H1 (cell line): ENCODE measurements around the gene GRID1. TPM values are rescaled to one million over a fixed set of nuclear protein-coding genes. Genes with fewer than 3 reads are reported as not detected.

Experiments
- CTCF ChIA-PET: fragments of 300-600 bp; sonication (Branson Sonifier 250); formaldehyde crosslinking; loops from one replicate; lab custom pipeline; 2021; ENCODE audit not compliant: partially characterized antibody; lab: Charles Lee
- POLR2A ChIA-PET: fragments of 300-600 bp; sonication (Branson Sonifier 250); formaldehyde crosslinking; loops from one replicate; lab custom pipeline; 2021; ENCODE audit warnings: inconsistent platforms; ENCODE audit not compliant: partially characterized antibody; lab: Charles Lee
- DNase-seq, 2 experiments: peaks; one replicate each; pipeline versions ENCODE4 v3.0.0 to v3.0.0-alpha.2; 2010 to 2022; ENCODE audit warnings: low spot score in 2 of 2, low read depth in 1 of 2, mixed read lengths in 1 of 2
- FAIRE-seq: peaks from 2 replicates; lab custom pipeline; 2011; peaks lifted over from hg19 to GRCh38; lab: Jason Lieb, UNC
- H2AFZ ChIP-seq: 2 replicates; pipeline ENCODE4 v1.8.1; 2012; ENCODE audit warnings: low read length, inconsistent platforms
- H2AK5ac ChIP-seq: 2 replicates; pipeline ENCODE4 v1.6.1; 2013; ENCODE audit warnings: low read depth, low read length
- H2BK120ac ChIP-seq: replicated peaks from 2 replicates; pipeline ENCODE3; 2013; ENCODE audit warnings: low read depth, low read length, inconsistent platforms
- H2BK12ac ChIP-seq: 2 replicates; pipeline ENCODE4 v1.6.1; 2013; ENCODE audit warnings: low read depth, low read length
- H2BK15ac ChIP-seq: 2 replicates; pipeline ENCODE4 v1.6.1; 2013; ENCODE audit warnings: low read length
- H2BK20ac ChIP-seq: 2 replicates; pipeline ENCODE4 v1.6.1; 2013; ENCODE audit warnings: low read length
- H2BK5ac ChIP-seq: 2 replicates; pipeline ENCODE4 v1.6.1; 2013; ENCODE audit warnings: low read depth, low read length
- H3K14ac ChIP-seq: 2 replicates; pipeline ENCODE4 v1.6.1; 2013; ENCODE audit warnings: inconsistent platforms; ENCODE audit not compliant: insufficient read length
- H3K18ac ChIP-seq: 2 replicates; pipeline ENCODE4 v1.6.1; 2013; ENCODE audit warnings: low read length; ENCODE audit errors: extremely low read depth
- H3K23ac ChIP-seq: 2 replicates; pipeline ENCODE4 v1.6.1; 2013; ENCODE audit warnings: inconsistent platforms; ENCODE audit not compliant: insufficient read length
- H3K23me2 ChIP-seq: 2 replicates; pipeline ENCODE4 v1.6.1; 2013; ENCODE audit warnings: low read depth, low read length
- H3K27ac ChIP-seq: 2 replicates; pipeline ENCODE4 v1.6.1; 2011; ENCODE audit warnings: low read depth, low read length, inconsistent platforms
- H3K27me3 ChIP-seq, 4 experiments: replicated peaks in 1 of 4; 1 replicate in 1 of 4; 2 replicates in 3 of 4; pipeline versions ENCODE4 v1.6.1 to v1.8.1; 2011 to 2013; ENCODE audit warnings: low read length in 3 of 4, mild to moderate bottlenecking in 3 of 4, inconsistent platforms in 2 of 4, mixed read lengths in 2 of 4, moderate library complexity in 1 of 4; ENCODE audit not compliant: control insufficient read depth in 3 of 4, insufficient read depth in 3 of 4; ENCODE audit errors: extremely low read depth in 1 of 4
- H3K36me3 ChIP-seq, 4 experiments: 2 replicates each; pipeline versions ENCODE4 v1.6.1 to v1.8.1; 2011 to 2013; ENCODE audit warnings: mild to moderate bottlenecking in 4 of 4, low read length in 3 of 4, moderate library complexity in 2 of 4, control low read depth in 1 of 4, inconsistent platforms in 1 of 4; ENCODE audit not compliant: insufficient read depth in 4 of 4, control insufficient read depth in 2 of 4
- H3K4ac ChIP-seq: replicated peaks from 2 replicates; pipeline ENCODE3; 2013; ENCODE audit warnings: low read length, low read depth, mixed read lengths, inconsistent platforms; ENCODE audit not compliant: insufficient read length
- H3K4me1 ChIP-seq, 4 experiments: replicated peaks in 1 of 4; 1 replicate in 1 of 4; 2 replicates in 3 of 4; pipeline versions ENCODE4 v1.6.1 to v1.8.1; 2011 to 2013; ENCODE audit warnings: low read length in 3 of 4, inconsistent platforms in 2 of 4, mixed read lengths in 1 of 4; ENCODE audit not compliant: insufficient read depth in 4 of 4, control insufficient read depth in 3 of 4
- H3K4me2 ChIP-seq, 2 experiments: 2 replicates each; pipeline versions ENCODE4 v1.6.1 to v1.8.1; 2011 to 2013; ENCODE audit warnings: low read depth in 2 of 2, low read length in 2 of 2, control low read depth in 1 of 2, inconsistent platforms in 1 of 2, mild to moderate bottlenecking in 1 of 2; ENCODE audit not compliant: insufficient read depth in 1 of 2
- H3K4me3 ChIP-seq, 4 experiments: fragments of 200-600, 300-600 bp in 1 of 4; sonication (generic), shearing (Covaris generic), sonication (Bioruptor Twin) in 1 of 4; 2 replicates each; pipeline versions ENCODE4 v1.5.1 to v1.8.1; 2011 to 2016; ENCODE audit warnings: low read length in 4 of 4, low read depth in 3 of 4, control low read depth in 2 of 4, inconsistent platforms in 2 of 4, mild to moderate bottlenecking in 2 of 4, mixed read lengths in 1 of 4, moderate library complexity in 1 of 4; ENCODE audit not compliant: insufficient read depth in 2 of 4; ENCODE audit errors: extremely low read depth in 1 of 4
- H3K56ac ChIP-seq: replicated peaks from 2 replicates; pipeline ENCODE3; 2013; ENCODE audit warnings: low read depth, mild to moderate bottlenecking, mixed read lengths, low read length, inconsistent platforms; ENCODE audit not compliant: insufficient read length
- H3K79me1 ChIP-seq: 2 replicates; pipeline ENCODE4 v1.6.1; 2013; ENCODE audit warnings: low read depth, low read length, control low read depth
- H3K79me2 ChIP-seq, 2 experiments: 2 replicates each; pipeline versions ENCODE4 v1.6.1 to v1.8.1; 2012 to 2013; ENCODE audit warnings: low read length in 2 of 2, mild to moderate bottlenecking in 2 of 2, inconsistent platforms in 1 of 2; ENCODE audit not compliant: insufficient read depth in 2 of 2, control insufficient read depth in 1 of 2
- H3K9ac ChIP-seq, 4 experiments: replicated peaks in 1 of 4; 1 replicate in 1 of 4; 2 replicates in 3 of 4; pipeline versions ENCODE4 v1.6.1 to v1.8.1; 2011 to 2013; ENCODE audit warnings: low read depth in 3 of 4, low read length in 3 of 4, control low read depth in 2 of 4, mild to moderate bottlenecking in 2 of 4, moderate library complexity in 2 of 4, inconsistent platforms in 1 of 4; ENCODE audit errors: extremely low read depth in 1 of 4
- H3K9me3 ChIP-seq, 2 experiments: 2 replicates each; pipeline versions ENCODE4 v1.6.1 to v1.8.1; 2012 to 2013; ENCODE audit warnings: mild to moderate bottlenecking in 2 of 2, moderate library complexity in 2 of 2, control low read depth in 1 of 2, inconsistent platforms in 1 of 2, low read depth in 1 of 2, low read length in 1 of 2, mixed read lengths in 1 of 2; ENCODE audit not compliant: insufficient read depth in 2 of 2
- H4K20me1 ChIP-seq, 2 experiments: replicated peaks in 1 of 2; 2 replicates each; pipeline versions ENCODE3 to v1.8.1; 2011 to 2013; ENCODE audit warnings: inconsistent platforms in 2 of 2, low read length in 2 of 2, mild to moderate bottlenecking in 1 of 2; ENCODE audit not compliant: insufficient read depth in 2 of 2, control insufficient read depth in 1 of 2
- H4K5ac ChIP-seq: 2 replicates; pipeline ENCODE4 v1.6.1; 2013; ENCODE audit warnings: low read length, low read depth, mixed read lengths, inconsistent platforms; ENCODE audit not compliant: insufficient read length
- H4K8ac ChIP-seq: 2 replicates; pipeline ENCODE4 v1.8.0; 2013; ENCODE audit warnings: mild to moderate bottlenecking, moderate library complexity, low read length, inconsistent platforms; ENCODE audit not compliant: insufficient read depth; ENCODE audit errors: extremely low read depth
- H4K91ac ChIP-seq: replicated peaks from 2 replicates; pipeline ENCODE3; 2013; ENCODE audit warnings: low read length, mixed read lengths, inconsistent platforms; ENCODE audit not compliant: insufficient read length
- CHD1 ChIP-seq: IDR thresholded peaks from 2 replicates; pipeline ENCODE4 v1.6.1; 2012; ENCODE audit warnings: low read depth, low read length, improper control_type of control experiment
- CREB1 ChIP-seq: IDR thresholded peaks from 2 replicates; pipeline ENCODE4 v1.6.1; 2012; ENCODE audit warnings: inconsistent platforms
- PHF8 ChIP-seq: fragments of 200-600 bp; sonication (generic); conservative IDR thresholded peaks from 2 replicates; pipeline ENCODE4 v1.7.1; 2012; ENCODE audit warnings: low read depth, mild to moderate bottlenecking, inconsistent platforms, low read length, moderate library complexity
- WGBS, 2 experiments: shearing (Covaris generic) in 1 of 2; methylation state at CpG; one replicate each; pipeline versions ENCODE4 v1.1.6 to v1.1.7; 2013 to 2015; ENCODE audit warnings: low lambda C conversion rate in 2 of 2, mixed read lengths in 2 of 2, inconsistent platforms in 1 of 2, low coverage in 1 of 2, missing lambda C conversion rate in 1 of 2; ENCODE audit not compliant: insufficient replicate concordance in 2 of 2, insufficient coverage in 1 of 2, insufficient read length in 1 of 2; ENCODE audit errors: extremely low coverage in 1 of 2, missing lambda C conversion rate in 1 of 2; 5-methylcytosine and 5-hydroxymethylcytosine counted together
- polyA plus RNA-seq, 7 experiments: library from polyadenylated mRNA; depleted of rRNA in 3 of 7; stranded (reverse) in 5 of 7; unstranded in 2 of 7; fragments of >200 nt in 5 of 7; fragments of 200-250 nt in 2 of 7; gene quantifications; 1 replicate in 5 of 7; 2 replicates in 1 of 7; 4 replicates in 1 of 7; pipeline versions ENCODE4 v1.2.1 to v1.2.3, GENCODE V29; 2011 to 2013; ENCODE audit warnings: missing spikeins in 2 of 7, mixed read lengths in 2 of 7
- total RNA-seq: library from RNA; stranded (reverse); fragmentation: NEBNext Ultra II Directional; extraction: Animal tissue kit (Norgen Biotek cat#: 25700); gene quantifications from 2 replicates; pipeline ENCODE4 v1.2.1, GENCODE V29; 2021

GRID1 gene
- total and polyA plus RNA-seq, 2 of the 8 experiments (the other 6 are each of a cell fraction or from before 2014, with no cell fraction given): 0.22 to 0.30 TPM

DNA sequence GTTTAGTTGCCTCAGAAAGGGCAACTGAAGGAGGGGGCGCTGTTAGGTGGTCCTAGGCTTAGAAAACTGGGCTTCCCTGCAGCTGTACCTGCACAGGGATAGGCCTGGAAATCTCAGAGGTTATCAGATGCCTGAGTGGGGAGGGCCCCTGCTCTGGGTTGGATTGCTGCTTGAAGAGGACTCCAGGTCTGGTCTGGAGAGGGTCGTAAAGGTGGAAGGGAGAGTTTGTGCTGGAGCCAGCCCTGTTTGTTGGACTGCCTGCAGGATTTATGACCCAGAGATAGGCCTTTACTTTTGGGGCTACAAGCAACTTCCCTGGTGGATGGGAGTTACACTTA is 765.9 kb downstream of the GRID1 start:
- Histone ChIP-seq H4K91ac (no peak overlapping the region), H3K18ac (no peak overlapping the region), H2AK5ac (no peak overlapping the region), H3K14ac (no peak overlapping the region), H3K79me1 (no peaks in the 10 kb centered on the region), H3K56ac (no peak overlapping the region), H3K4ac (no peak overlapping the region), H2BK20ac (no peak overlapping the region), H2AFZ (no peak overlapping the region), H3K23me2 (peaks cover 2% of the 10 kb centered on the region; the same call in 1 of the 2 replicates), H3K9me3 (no peaks in the 10 kb centered on the region; a peak in 1 of 4 replicates), H4K20me1 (no peaks in the 10 kb centered on the region), H2BK5ac (no peak overlapping the region), H2BK12ac (no peak overlapping the region), H3K4me1 (no peaks in the 10 kb centered on the region), H4K8ac (no peak overlapping the region), H2BK120ac (no peak overlapping the region), H3K27me3 (no peaks in the 10 kb centered on the region), H3K79me2 (no peaks in the 10 kb centered on the region), H3K36me3 (no peaks in the 10 kb centered on the region), H2BK15ac (no peak overlapping the region), H3K27ac (no peak overlapping the region), H3K9ac (no peak overlapping the region), H3K4me3 (no peak overlapping the region), H3K23ac (no peak overlapping the region), H4K5ac (no peak overlapping the region), H3K4me2 (no peak overlapping the region)
- FAIRE-seq (no peak), DNase-seq (peak in 1 of 2 experiments; percentile 16)
- ChIA-PET POLR2A (no interaction called here), CTCF (interaction anchor here (1.5 kb wide), 1 partner anchor 13 kb away, joined by 4 read pairs; no protein-coding TSS in a partner anchor)
- 77% methylated on average over 2 of the region's 2 CpGs; no CpG with 5 or more reads in 1 of the 2 experiments for WGBS, 2 experiments
- TF ChIP-seq CHD1 (no peak), PHF8 (no peak), CREB1 (no peak)
